HCT116 (cell line): ENCODE data around the gene TMPRSS7.

ENCODE experiments used
- CBX3 ChIP-seq: IDR thresholded peaks from 2 replicates; pipeline ENCODE4 v1.6.1; 2012; ENCODE audit warnings: low read depth
- EGR1 ChIP-seq: IDR thresholded peaks from 2 replicates; pipeline ENCODE4 v1.6.1; 2012; ENCODE audit warnings: low read depth
- ELF1 ChIP-seq: IDR thresholded peaks from 2 replicates; pipeline ENCODE4 v1.6.1; 2012; ENCODE audit warnings: low read depth, borderline replicate concordance
- EZH2 ChIP-seq: fragments of 200-600 bp; sonication (generic); IDR thresholded peaks from 2 replicates; pipeline ENCODE4 v1.6.1; 2017; ENCODE audit warnings: antibody characterized with exemption, mixed run types
- EZH2phosphoT487 ChIP-seq: fragments of 200-600 bp; IDR thresholded peaks from 2 replicates; pipeline ENCODE4 v1.6.1; 2018; ENCODE audit warnings: antibody characterized with exemption, borderline replicate concordance
- POLR2A ChIP-seq: IDR thresholded peaks from 2 replicates; pipeline ENCODE4 v1.7.0; 2011; ENCODE audit warnings: borderline replicate concordance; ENCODE audit not compliant: insufficient read depth, insufficient read length; ENCODE audit errors: extremely low read depth
- POLR2AphosphoS5 ChIP-seq: IDR thresholded peaks from 2 replicates; pipeline ENCODE4 v1.6.1; 2011; ENCODE audit warnings: mild to moderate bottlenecking, low read depth, low read length, moderate library complexity
- RAD21 ChIP-seq: IDR thresholded peaks from 2 replicates; pipeline ENCODE4 v1.6.1; 2012; ENCODE audit warnings: low read depth, mild to moderate bottlenecking
- SIN3A ChIP-seq: IDR thresholded peaks from 2 replicates; pipeline ENCODE4 v1.6.1; 2012; ENCODE audit warnings: low read depth
- YY1 ChIP-seq: IDR thresholded peaks from 2 replicates; pipeline ENCODE4 v1.6.1; 2011; ENCODE audit warnings: low read length, low read depth, moderate library complexity, mild to moderate bottlenecking; ENCODE audit not compliant: insufficient replicate concordance; ENCODE audit errors: extremely low read depth
- ZNF274 ChIP-seq: fragments of 200-500 bp; sonication (Bioruptor generic); IDR thresholded peaks from 2 replicates; pipeline ENCODE4 v1.6.1; 2014; ENCODE audit warnings: mild to moderate bottlenecking, low read depth, low read length, inconsistent platforms
- TF ChIP-seq, protein P1 (sequence below), 3 experiments: fragments of 200-600 bp in 1 of 3; sonication (generic) in 1 of 3; IDR thresholded peaks in 2 of 3; conservative IDR thresholded peaks in 1 of 3; 2 replicates each; pipeline ENCODE4 v1.5.1; 2012 to 2017; ENCODE audit warnings: low read depth in 2 of 3, low read length in 2 of 3, antibody characterized with exemption in 1 of 3, borderline replicate concordance in 1 of 3, control low read depth in 1 of 3, mild to moderate bottlenecking in 1 of 3, mixed read lengths in 1 of 3, mixed run types in 1 of 3, moderate library complexity in 1 of 3; ENCODE audit not compliant: insufficient read depth in 1 of 3
- TF ChIP-seq, protein P2 (sequence below): IDR thresholded peaks from 2 replicates; pipeline ENCODE4 v1.6.1; 2012
- TF ChIP-seq, protein P3 (sequence below): IDR thresholded peaks from 2 replicates; pipeline ENCODE4 v1.6.1; 2012

DNA sequence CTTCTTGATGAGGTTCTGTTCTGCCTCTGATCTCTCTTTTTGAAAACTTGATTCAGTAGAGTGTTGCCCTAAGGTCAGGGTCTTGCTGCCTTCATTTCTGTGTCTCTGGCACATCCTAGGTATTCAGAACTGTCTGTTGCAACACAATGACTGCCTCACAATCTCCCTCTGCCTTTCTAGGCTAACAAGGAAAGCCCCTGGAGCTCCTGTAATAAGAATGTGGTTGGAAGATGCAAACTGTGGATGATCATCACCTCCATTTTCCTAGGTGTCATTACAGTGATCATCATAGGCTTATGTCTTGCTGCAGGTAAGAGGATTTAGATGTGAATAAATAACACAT is 58.6 kb downstream of the TMPRSS7 start:
- no peak for TF ChIP-seq EZH2phosphoT487
- TF ChIP-seq, protein P1, sequence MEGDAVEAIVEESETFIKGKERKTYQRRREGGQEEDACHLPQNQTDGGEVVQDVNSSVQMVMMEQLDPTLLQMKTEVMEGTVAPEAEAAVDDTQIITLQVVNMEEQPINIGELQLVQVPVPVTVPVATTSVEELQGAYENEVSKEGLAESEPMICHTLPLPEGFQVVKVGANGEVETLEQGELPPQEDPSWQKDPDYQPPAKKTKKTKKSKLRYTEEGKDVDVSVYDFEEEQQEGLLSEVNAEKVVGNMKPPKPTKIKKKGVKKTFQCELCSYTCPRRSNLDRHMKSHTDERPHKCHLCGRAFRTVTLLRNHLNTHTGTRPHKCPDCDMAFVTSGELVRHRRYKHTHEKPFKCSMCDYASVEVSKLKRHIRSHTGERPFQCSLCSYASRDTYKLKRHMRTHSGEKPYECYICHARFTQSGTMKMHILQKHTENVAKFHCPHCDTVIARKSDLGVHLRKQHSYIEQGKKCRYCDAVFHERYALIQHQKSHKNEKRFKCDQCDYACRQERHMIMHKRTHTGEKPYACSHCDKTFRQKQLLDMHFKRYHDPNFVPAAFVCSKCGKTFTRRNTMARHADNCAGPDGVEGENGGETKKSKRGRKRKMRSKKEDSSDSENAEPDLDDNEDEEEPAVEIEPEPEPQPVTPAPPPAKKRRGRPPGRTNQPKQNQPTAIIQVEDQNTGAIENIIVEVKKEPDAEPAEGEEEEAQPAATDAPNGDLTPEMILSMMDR (IDR thresholded peaks at IDR 0.05 in 2 of 3, conservative IDR thresholded peaks at IDR 0.05 in 1 of 3; ENCODE audit: borderline replicate concordance in 1 of 3, insufficient read depth in 1 of 3, low read depth in 2 of 3, low read length in 2 of 3) = no peak
- TF ChIP-seq POLR2AphosphoS5 = no peak
- no peak for TF ChIP-seq SIN3A
- TF ChIP-seq, protein P2, sequence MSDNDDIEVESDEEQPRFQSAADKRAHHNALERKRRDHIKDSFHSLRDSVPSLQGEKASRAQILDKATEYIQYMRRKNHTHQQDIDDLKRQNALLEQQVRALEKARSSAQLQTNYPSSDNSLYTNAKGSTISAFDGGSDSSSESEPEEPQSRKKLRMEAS = no peak
- no peak for TF ChIP-seq ZNF274
- no peak for TF ChIP-seq YY1
- no peak for TF ChIP-seq POLR2A
- TF ChIP-seq EZH2 = no peak
- TF ChIP-seq EGR1 = no peak
- TF ChIP-seq CBX3 = no peak
- no peak for TF ChIP-seq ELF1
- TF ChIP-seq, protein P3, sequence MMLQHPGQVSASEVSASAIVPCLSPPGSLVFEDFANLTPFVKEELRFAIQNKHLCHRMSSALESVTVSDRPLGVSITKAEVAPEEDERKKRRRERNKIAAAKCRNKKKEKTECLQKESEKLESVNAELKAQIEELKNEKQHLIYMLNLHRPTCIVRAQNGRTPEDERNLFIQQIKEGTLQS = no peak
- no peak for TF ChIP-seq RAD21
